Fibroblast of lung (primary cell): ENCODE data around the gene RNU5B-1. TPM values are rescaled to one million over a fixed set of nuclear protein-coding genes. Genes with fewer than 3 reads are reported as not detected.

Experiments
- DNase-seq, 2 donors: peaks; one replicate each; pipeline versions ENCODE4 v3.0.0 to v3.0.0-alpha.2; 2010; ENCODE audit warnings: low read depth in 2 of 2
- H2AFZ ChIP-seq: 2 replicates; pipeline ENCODE4 v1.5.1; 2012; ENCODE audit warnings: low read length, control low read depth, inconsistent platforms
- H3K27ac ChIP-seq: 2 replicates; pipeline ENCODE4 v1.5.1; 2011; ENCODE audit warnings: low read length, control low read depth; ENCODE audit not compliant: insufficient read depth
- H3K27me3 ChIP-seq: 2 replicates; pipeline ENCODE4 v1.5.1; 2011; ENCODE audit warnings: mild to moderate bottlenecking, low read length; ENCODE audit not compliant: control insufficient read depth, insufficient read depth
- H3K36me3 ChIP-seq: 2 replicates; pipeline ENCODE4 v1.5.1; 2011; ENCODE audit warnings: low read length; ENCODE audit not compliant: control insufficient read depth, insufficient read depth
- H3K4me1 ChIP-seq: 2 replicates; pipeline ENCODE4 v1.5.1; 2011; ENCODE audit warnings: low read length; ENCODE audit not compliant: control insufficient read depth, insufficient read depth; ENCODE audit errors: extremely low read depth
- H3K4me2 ChIP-seq: 2 replicates; pipeline ENCODE4 v1.5.1; 2011; ENCODE audit warnings: low read length, control low read depth; ENCODE audit not compliant: insufficient read depth; ENCODE audit errors: extremely low read depth
- H3K4me3 ChIP-seq, 4 experiments: fragments of 200-600 bp in 1 of 4; sonication (generic) in 1 of 4; replicated peaks in 1 of 4; 2 replicates each; pipeline ENCODE4 v1.5.1; 2011 to 2016; ENCODE audit warnings: low read length in 4 of 4, low read depth in 3 of 4, mild to moderate bottlenecking in 3 of 4, control low read depth in 2 of 4, inconsistent platforms in 1 of 4, mixed read lengths in 1 of 4; ENCODE audit not compliant: insufficient read depth in 1 of 4; ENCODE audit errors: control extremely low read depth in 1 of 4
- H3K79me2 ChIP-seq: 2 replicates; pipeline ENCODE4 v1.5.1; 2012; ENCODE audit warnings: mild to moderate bottlenecking, low read length, inconsistent platforms; ENCODE audit not compliant: control insufficient read depth, insufficient read depth
- H3K9ac ChIP-seq: 2 replicates; pipeline ENCODE4 v1.5.1; 2011; ENCODE audit warnings: mild to moderate bottlenecking, low read length, control low read depth; ENCODE audit not compliant: insufficient read depth
- H3K9me3 ChIP-seq: 2 replicates; pipeline ENCODE4 v1.5.1; 2012; ENCODE audit warnings: low read depth, low read length; ENCODE audit not compliant: control insufficient read depth, insufficient read depth
- H4K20me1 ChIP-seq: 2 replicates; pipeline ENCODE4 v1.5.1; 2011; ENCODE audit warnings: low read length; ENCODE audit not compliant: control insufficient read depth, insufficient read depth; ENCODE audit errors: extremely low read depth
- EZH2 ChIP-seq: IDR thresholded peaks from 2 replicates; pipeline ENCODE4 v1.5.1; 2012; ENCODE audit warnings: low read length, control low read depth, mild to moderate bottlenecking; ENCODE audit errors: missing control alignments
- polyA plus RNA-seq, 2 donors: library from polyadenylated mRNA; depleted of rRNA in 1 of 2; stranded (reverse) in 1 of 2; unstranded in 1 of 2; fragments of >200 nt; gene quantifications; 2 replicates each; pipeline ENCODE4 v1.2.1, GENCODE V29; 2011 to 2012; ENCODE audit warnings: missing spikeins in 1 of 2
- total RNA-seq: library from RNA; depleted of rRNA; stranded (reverse); fragments of >200 nt; gene quantifications from 2 replicates; pipeline ENCODE4 v1.2.1, GENCODE V29; 2014
- TF ChIP-seq, protein P1 (sequence below), 2 donors: IDR thresholded peaks in 1 of 2; conservative IDR thresholded peaks in 1 of 2; 1 replicate in 1 of 2; 2 replicates in 1 of 2; pipeline ENCODE4 v1.5.1; 2011 to 2012; ENCODE audit warnings: low read length in 2 of 2, control low read depth in 1 of 2, inconsistent platforms in 1 of 2, low read depth in 1 of 2, mild to moderate bottlenecking in 1 of 2

RNU5B-1 gene
- total and polyA plus RNA-seq, 2 donors (not counting 1 experiment from before 2014, with no cell fraction given), result not detected

DNA sequence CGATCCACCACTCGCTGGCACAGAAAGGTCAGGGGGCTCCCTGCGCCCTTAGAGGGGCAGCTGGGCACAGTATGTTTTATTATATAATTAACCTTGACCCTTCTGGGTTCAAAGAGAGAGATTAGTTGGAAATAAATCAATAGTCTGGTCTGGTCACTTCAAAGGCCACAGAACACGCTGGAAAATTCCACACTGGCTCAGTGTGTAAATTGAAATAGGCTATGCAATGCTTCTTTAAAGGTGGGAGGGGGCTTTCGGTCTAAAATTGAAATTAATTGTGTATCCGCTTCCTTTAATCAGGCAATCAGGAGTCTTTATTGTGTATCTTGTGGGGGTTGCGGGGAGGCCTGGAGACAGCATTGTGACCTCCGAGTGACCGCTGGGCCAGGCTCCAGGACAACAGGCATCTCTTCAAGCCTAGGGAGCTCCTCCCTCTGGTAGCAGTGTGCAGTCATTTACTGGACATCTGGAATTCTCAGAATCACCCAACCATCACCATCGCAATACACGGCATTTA, 8.0 kb downstream of the RNU5B-1 start:
- H3K9ac ChIP-seq, result no peak overlapping the region
- no peaks in the 10 kb centered on the region for H3K9me3 ChIP-seq
- H3K4me2 ChIP-seq, result no peak overlapping the region
- H2AFZ ChIP-seq, result no peak overlapping the region
- H3K4me3 ChIP-seq, result no peak overlapping the region
- H4K20me1 ChIP-seq, result no peaks in the 10 kb centered on the region
- no peak for TF ChIP-seq EZH2
- TF ChIP-seq, protein P1, sequence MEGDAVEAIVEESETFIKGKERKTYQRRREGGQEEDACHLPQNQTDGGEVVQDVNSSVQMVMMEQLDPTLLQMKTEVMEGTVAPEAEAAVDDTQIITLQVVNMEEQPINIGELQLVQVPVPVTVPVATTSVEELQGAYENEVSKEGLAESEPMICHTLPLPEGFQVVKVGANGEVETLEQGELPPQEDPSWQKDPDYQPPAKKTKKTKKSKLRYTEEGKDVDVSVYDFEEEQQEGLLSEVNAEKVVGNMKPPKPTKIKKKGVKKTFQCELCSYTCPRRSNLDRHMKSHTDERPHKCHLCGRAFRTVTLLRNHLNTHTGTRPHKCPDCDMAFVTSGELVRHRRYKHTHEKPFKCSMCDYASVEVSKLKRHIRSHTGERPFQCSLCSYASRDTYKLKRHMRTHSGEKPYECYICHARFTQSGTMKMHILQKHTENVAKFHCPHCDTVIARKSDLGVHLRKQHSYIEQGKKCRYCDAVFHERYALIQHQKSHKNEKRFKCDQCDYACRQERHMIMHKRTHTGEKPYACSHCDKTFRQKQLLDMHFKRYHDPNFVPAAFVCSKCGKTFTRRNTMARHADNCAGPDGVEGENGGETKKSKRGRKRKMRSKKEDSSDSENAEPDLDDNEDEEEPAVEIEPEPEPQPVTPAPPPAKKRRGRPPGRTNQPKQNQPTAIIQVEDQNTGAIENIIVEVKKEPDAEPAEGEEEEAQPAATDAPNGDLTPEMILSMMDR (conservative IDR thresholded peaks at IDR 0.05 in 1 of 2, IDR thresholded peaks at IDR 0.05 in 1 of 2; ENCODE audit: low read depth in 1 of 2, low read length in 2 of 2), result no peak
- DNase-seq, result peak in 1 of 2 donors; percentile 14
- H3K79me2 ChIP-seq, result no peaks in the 10 kb centered on the region
- H3K27me3 ChIP-seq, result no peaks in the 10 kb centered on the region
- H3K4me1 ChIP-seq, result no peaks in the 10 kb centered on the region
- no peak overlapping the region for H3K27ac ChIP-seq
- no peaks in the 10 kb centered on the region for H3K36me3 ChIP-seq

DNA sequence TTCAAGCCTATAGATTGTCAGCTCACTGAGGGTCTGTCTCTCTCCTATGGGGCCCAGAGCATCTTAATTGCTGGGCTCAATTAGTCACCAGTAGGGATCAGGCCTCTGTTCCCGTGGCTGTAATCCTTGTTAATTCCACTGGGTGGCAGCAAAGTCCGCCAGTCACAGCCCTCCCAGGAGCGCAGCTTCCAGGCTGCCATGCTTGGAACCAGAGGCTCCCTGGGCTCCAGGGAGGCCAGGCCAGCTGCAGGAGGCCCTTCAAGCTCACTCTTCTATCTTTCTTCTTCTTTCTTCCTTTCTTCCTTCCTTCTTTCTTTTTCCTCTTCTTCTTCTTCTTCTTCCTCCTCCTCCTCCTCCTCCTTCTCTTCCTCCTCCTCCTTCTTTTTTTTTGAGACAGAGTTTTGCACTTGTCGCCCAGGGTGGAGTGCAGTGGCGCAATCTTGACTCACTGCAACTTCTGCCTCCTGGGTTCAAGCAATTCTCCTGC, 14.4 kb downstream of the RNU5B-1 start:
- H2AFZ ChIP-seq, result no peak overlapping the region
- H3K79me2 ChIP-seq, result no peaks in the 10 kb centered on the region
- H3K4me3 ChIP-seq, result no peak overlapping the region
- no peak overlapping the region for H3K9ac ChIP-seq
- H3K36me3 ChIP-seq, result no peaks in the 10 kb centered on the region
- H3K27me3 ChIP-seq, result peaks cover 2% of the 10 kb centered on the region
- no peaks in the 10 kb centered on the region for H3K4me1 ChIP-seq
- H3K27ac ChIP-seq, result no peak overlapping the region
- no peak overlapping the region for H3K4me2 ChIP-seq
- no peaks in the 10 kb centered on the region for H3K9me3 ChIP-seq
- peak; percentile 58 to 77 for DNase-seq
- TF ChIP-seq, protein P1 (conservative IDR thresholded peaks at IDR 0.05 in 1 of 2, IDR thresholded peaks at IDR 0.05 in 1 of 2; ENCODE audit: low read depth in 1 of 2, low read length in 2 of 2), result peak; percentile 75 to 79
- TF ChIP-seq EZH2, result no peak
- H4K20me1 ChIP-seq, result no peaks in the 10 kb centered on the region

DNA sequence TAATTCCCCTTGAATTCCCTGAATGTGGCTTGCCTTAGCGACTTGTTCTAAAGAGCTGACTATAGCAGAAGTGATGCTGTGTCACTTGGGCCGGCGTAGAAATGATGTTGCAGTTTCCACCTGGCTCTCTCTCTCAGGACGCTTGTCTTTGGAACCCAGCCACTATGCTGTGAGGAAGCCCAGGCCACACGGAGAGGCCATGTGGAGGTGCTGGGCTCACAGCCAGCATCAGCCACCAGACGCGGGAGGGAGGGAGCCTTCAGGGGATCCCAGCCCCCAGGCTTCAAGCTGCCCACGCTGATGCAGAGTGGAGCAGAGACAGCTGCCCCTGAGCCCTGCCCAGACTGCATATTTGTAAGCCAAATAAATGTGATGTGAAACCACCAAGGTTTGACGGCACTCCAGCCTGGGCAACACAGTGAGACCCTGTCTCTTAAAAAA, 18.6 kb downstream of the RNU5B-1 start:
- Histone ChIP-seq H3K4me2 (no peak overlapping the region), H3K4me1 (no peaks in the 10 kb centered on the region), H3K36me3 (no peaks in the 10 kb centered on the region), H2AFZ (no peak overlapping the region), H3K9me3 (no peaks in the 10 kb centered on the region), H3K4me3 (no peak overlapping the region), H3K9ac (no peak overlapping the region), H3K27ac (no peak overlapping the region), H3K27me3 (peaks cover 2% of the 10 kb centered on the region), H3K79me2 (no peaks in the 10 kb centered on the region), H4K20me1 (no peaks in the 10 kb centered on the region)
- TF ChIP-seq, protein P1 (conservative IDR thresholded peaks at IDR 0.05 in 1 of 2, IDR thresholded peaks at IDR 0.05 in 1 of 2; ENCODE audit: low read depth in 1 of 2, low read length in 2 of 2), result no peak
- no peak for TF ChIP-seq EZH2
- DNase-seq, result peak; percentile 32 to 47
